K562 (cell line): ENCODE results near the gene METTL21C.

Experiments used
- CTCF ChIP-seq, 3 experiments: IDR thresholded peaks in 2 of 3; conservative IDR thresholded peaks in 1 of 3; 2 replicates each; pipeline ENCODE4 v1.5.1; 2011 to 2012; ENCODE audit warnings: low read length in 3 of 3, mild to moderate bottlenecking in 3 of 3, control low read depth in 2 of 3, improper control_type of control experiment in 1 of 3, inconsistent platforms in 1 of 3, low read depth in 1 of 3, mixed read lengths in 1 of 3, moderate library complexity in 1 of 3; ENCODE audit not compliant: insufficient read depth in 2 of 3
- MAX ChIP-seq: sonication (generic); formaldehyde crosslinking; IDR thresholded peaks from 2 replicates; pipeline ENCODE4 v1.9.0; 2022; ENCODE audit warnings: mild to moderate bottlenecking, missing genetic modification reagents
- NFYB ChIP-seq: IDR thresholded peaks from 2 replicates; pipeline ENCODE4 v1.6.1; 2011; ENCODE audit warnings: mild to moderate bottlenecking, moderate library complexity; ENCODE audit not compliant: insufficient read length; ENCODE audit errors: extremely low read depth
- ZKSCAN1 ChIP-seq: fragments of 150-350 bp; IDR thresholded peaks from 2 replicates; pipeline ENCODE4 v1.6.1; 2016; ENCODE audit warnings: low read depth, low read length
- ZNF274 ChIP-seq: IDR thresholded peaks from 2 replicates; pipeline ENCODE4 v1.6.1; 2011; ENCODE audit warnings: low read depth, mild to moderate bottlenecking, low read length, moderate library complexity, borderline replicate concordance

- TF ChIP-seq ZKSCAN1 (no peak), ZNF274 (no peak), CTCF (IDR thresholded peaks at IDR 0.05 in 2 of 3, conservative IDR thresholded peaks at IDR 0.05 in 1 of 3; ENCODE audit: insufficient read depth in 2 of 3, low read depth in 1 of 3, low read length in 3 of 3) (no peak), NFYB (no peak), MAX (no peak)
Measured at GRCh38 chr13:102675115-102675514, 19.7 kb downstream of the METTL21C start.
